AG09309 (cell line): ENCODE results near the gene VAPB.

Experiments
- DNase-seq: peaks from one replicate; pipeline ENCODE4 v3.0.0-alpha.2; 2010; ENCODE audit warnings: low read depth
- H3K4me3 ChIP-seq: 2 replicates; pipeline ENCODE4 v1.5.1; 2011; ENCODE audit warnings: mild to moderate bottlenecking, low read depth, low read length, moderate library complexity; ENCODE audit not compliant: control insufficient read depth
- CTCF ChIP-seq: IDR thresholded peaks from 2 replicates; pipeline ENCODE4 v1.5.1; 2011; ENCODE audit warnings: mild to moderate bottlenecking, low read depth, low read length, inconsistent platforms; ENCODE audit not compliant: insufficient read depth, control insufficient read depth; ENCODE audit errors: missing control alignments

The VAPB gene

GRCh38 chr20:58463256-58463655 is 74.2 kb downstream of the VAPB start:
- DNase-seq: no peak
- TF ChIP-seq CTCF: no peak
- H3K4me3 ChIP-seq: no peak overlapping the region

DNA sequence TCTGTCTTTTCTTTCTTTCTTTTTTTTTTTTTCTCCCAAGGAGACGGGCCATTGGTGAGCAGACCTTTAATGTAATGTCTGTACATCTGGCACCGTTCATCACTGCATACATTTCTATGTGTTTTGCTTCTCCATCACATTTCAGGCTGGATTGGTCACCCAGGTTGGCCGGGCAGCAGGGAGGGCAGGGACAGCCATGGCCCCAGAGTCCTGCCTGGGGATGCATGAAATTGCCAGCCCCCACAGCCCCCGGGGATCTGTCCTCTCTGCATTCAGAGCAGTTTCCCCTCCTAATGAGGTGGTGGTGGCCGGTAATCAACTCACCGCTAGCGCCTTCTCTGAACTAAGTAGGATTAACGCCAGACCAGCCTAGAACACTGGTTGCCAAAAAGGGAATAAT is 75.8 kb downstream of the VAPB start:
- TF ChIP-seq CTCF: no peak
- no peak overlapping the region for H3K4me3 ChIP-seq
- DNase-seq: no peak

DNA sequence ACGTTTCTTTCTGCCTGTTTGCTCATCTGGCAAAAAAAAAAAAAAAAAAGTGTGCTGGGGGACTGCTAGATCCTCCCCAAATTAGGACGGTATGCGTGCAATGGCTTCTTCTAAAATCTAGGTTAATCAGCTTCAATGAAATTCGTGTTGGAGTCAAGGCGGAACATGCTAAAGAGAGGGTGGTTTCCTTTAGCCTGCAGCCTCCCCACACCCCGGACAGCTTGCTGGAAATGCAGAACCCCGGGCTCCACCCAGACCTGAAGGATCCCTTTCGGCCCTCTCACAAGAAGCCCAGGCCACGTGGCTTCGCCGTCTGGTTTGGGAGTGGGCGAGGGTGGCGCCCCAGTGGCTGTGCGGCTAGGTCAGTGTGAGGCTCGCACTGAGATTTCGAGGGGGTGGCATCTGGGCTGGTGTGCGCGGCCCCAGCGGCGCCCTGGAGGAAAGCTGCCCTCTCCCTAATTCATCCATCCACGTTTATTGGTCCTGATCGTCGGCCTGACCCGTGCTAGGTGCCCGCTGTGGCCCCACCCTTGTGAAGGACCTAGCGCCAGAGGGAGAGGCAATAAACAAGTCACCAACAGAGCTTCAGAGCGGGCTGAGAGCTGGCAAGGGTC is 77.2 kb downstream of the VAPB start:
- H3K4me3 ChIP-seq: no peak overlapping the region
- no peak for DNase-seq
- TF ChIP-seq CTCF: no peak

DNA sequence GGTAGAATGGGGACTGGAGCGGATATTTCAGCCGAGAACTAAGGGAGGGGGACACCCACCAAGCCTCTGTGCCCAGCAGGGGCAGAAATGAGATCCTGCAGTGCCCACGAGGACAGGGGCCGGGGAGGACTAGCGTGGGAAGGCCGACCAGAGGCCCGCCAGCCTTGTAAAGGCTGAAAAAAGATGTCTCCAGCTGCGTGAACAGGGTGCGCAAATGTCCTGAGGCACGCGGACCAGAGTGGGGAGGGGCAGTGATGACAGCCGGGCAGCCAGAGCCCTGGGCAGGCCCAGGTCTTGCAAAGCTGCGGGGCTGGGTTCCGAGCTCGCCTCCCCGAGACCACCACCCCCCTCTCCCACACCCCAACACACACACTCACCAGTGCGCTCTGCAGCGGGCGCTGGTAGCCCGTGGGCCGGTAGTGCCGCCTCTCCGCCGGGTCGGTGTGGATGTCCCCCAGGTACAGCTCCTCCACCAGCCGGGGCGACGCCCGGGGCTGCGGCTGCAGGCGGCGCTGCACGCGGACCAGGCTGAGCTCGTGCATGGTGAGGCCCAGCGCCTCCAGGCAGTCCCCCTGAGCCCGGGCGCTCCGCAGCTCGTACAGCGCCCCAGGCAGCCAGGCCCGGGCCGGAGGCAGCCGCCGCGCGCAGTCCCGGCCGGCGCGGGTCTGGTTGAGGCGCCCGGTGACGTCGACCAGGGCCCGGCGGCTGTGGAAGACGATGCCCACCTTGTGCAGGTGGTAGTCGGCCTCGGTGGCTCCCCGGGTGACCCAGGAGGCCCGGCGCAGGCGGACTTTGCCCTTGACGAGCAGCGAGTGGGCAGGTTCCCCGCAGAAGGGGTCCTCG is 77.9 kb downstream of the VAPB start:
- TF ChIP-seq CTCF: no peak
- H3K4me3 ChIP-seq: no peak overlapping the region
- no peak for DNase-seq

DNA sequence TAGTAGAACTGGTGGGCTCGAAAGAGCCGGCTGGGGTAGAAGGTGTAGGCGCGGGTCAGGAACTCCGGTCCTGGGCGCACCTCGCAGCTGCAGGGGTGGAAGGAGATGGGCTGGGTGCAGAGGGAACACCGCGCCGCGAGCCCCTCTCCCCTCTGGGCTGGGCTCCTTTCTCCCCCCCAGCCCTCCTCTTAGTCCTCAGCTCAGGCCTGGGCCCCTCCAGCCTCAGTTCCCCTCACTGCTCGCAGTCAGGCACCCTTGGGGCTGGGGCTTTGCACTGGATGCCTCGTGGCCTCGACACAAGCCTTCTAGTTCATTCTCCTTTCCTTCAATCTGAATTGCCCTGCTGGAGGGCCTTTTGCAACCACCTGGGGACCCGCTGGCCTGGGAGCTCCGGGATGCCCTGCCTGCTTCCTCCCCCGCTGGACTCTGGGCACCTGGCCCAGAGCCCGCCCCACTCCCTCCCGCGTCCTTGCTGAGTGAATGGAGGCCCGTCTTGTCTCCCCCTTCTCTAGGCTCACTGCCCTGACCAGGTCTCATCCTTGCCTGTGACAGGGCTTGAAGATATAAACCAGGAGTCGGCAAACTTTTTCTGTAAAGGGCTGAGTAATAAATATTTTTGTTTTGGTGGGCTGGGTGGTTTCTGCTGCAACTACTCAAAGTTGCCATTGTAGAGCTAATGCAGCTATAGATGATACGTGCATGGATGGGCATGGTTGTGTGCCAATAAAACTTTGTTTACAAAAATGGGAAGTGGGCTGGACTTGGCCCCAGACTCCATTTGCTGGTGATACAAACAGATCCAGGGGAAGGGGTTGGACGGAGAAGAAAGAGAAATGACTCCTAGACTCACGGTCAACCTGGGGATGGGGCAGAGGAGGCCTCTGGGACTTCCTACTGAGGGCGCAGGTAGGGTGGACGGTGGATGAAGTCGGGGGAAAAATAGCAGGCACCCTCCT is 78.8 kb downstream of the VAPB start:
- DNase-seq: no peak

More for the DNA sequence above, 78.8 kb downstream of the VAPB start:
- no peak for TF ChIP-seq CTCF
- H3K4me3 ChIP-seq: no peak overlapping the region
